Activated naive CD4-positive, alpha-beta T cell treated with anti-CD3 and anti-CD28 coated beads, Interleukin-2, amount 50 U/mL, for 24 hours (primary cell): ENCODE data around the gene TRAPPC13.
A peak's percentile ranks its signal among the peaks of the same experiment; 100 is the strongest.

Experiments
- H3K27ac Mint-ChIP-seq: one replicate; pipeline ENCODE4 v1.8.0; 2021; ENCODE audit warnings: mild to moderate bottlenecking, mixed read lengths
- H3K27me3 Mint-ChIP-seq: one replicate; pipeline ENCODE4 v1.8.0; 2021; ENCODE audit warnings: mixed read lengths
- H3K36me3 Mint-ChIP-seq: one replicate; pipeline ENCODE4 v1.8.0; 2021; ENCODE audit warnings: mixed read lengths
- H3K4me1 Mint-ChIP-seq: one replicate; pipeline ENCODE4 v1.8.0; 2021; ENCODE audit warnings: mixed read lengths
- H3K4me3 Mint-ChIP-seq: one replicate; pipeline ENCODE4 v1.8.0; 2021; ENCODE audit warnings: mild to moderate bottlenecking, mixed read lengths
- H3K9me3 Mint-ChIP-seq: one replicate; pipeline ENCODE4 v1.8.0; 2021; ENCODE audit warnings: mixed read lengths

Gene TRAPPC13

GRCh38 chr5:65708145-65708544, 83.3 kb downstream of the TRAPPC13 start:
- peaks cover 35% of the 10 kb centered on the region for H3K4me1 Mint-ChIP-seq
- peaks cover 14% of the 10 kb centered on the region for H3K36me3 Mint-ChIP-seq
- H3K27me3 Mint-ChIP-seq, result no peaks in the 10 kb centered on the region
- H3K4me3 Mint-ChIP-seq, result no peak overlapping the region
- H3K27ac Mint-ChIP-seq, result peak overlapping the region; percentile 52
- no peaks in the 10 kb centered on the region for H3K9me3 Mint-ChIP-seq
